Smooth muscle cell (in vitro differentiated cells): ENCODE results near the gene PXDC1. TPM values are rescaled to one million over a fixed set of nuclear protein-coding genes. Genes with fewer than 3 reads are reported as not detected.
A peak's percentile ranks its signal among the peaks of the same experiment; 100 is the strongest.

ENCODE experiments used
- DNase-seq: peaks from one replicate; lab custom pipeline; 2025; ENCODE audit not compliant: unreplicated experiment; lab: John Stamatoyannopoulos, UW
- H2AFZ ChIP-seq: fragments of 200-600 bp; sonication (generic); 2 replicates; pipeline ENCODE4 v1.6.0; 2016; ENCODE audit warnings: antibody characterized with exemption, low read depth, mild to moderate bottlenecking
- H3F3A ChIP-seq: fragments of 200-600 bp; sonication (generic); 2 replicates; pipeline ENCODE4 v1.6.0; 2017; ENCODE audit warnings: antibody characterized with exemption, low read depth
- H3K27ac ChIP-seq: fragments of 200-600 bp; sonication (generic); 2 replicates; pipeline ENCODE4 v1.5.1; 2016; ENCODE audit warnings: low read depth, mild to moderate bottlenecking
- H3K27me3 ChIP-seq: fragments of 200-600 bp; sonication (generic); 2 replicates; pipeline ENCODE4 v1.6.1; 2016; ENCODE audit warnings: low read depth, mild to moderate bottlenecking
- H3K36me3 ChIP-seq: fragments of 200-600 bp; sonication (generic); 2 replicates; pipeline ENCODE4 v1.5.1; 2016; ENCODE audit warnings: low read depth
- H3K4me1 ChIP-seq: fragments of 200-600 bp; sonication (generic); 2 replicates; pipeline ENCODE4 v1.5.1; 2016; ENCODE audit warnings: low read depth
- H3K4me2 ChIP-seq: fragments of 200-600 bp; sonication (generic); 2 replicates; pipeline ENCODE4 v1.6.0; 2016; ENCODE audit warnings: mild to moderate bottlenecking
- H3K4me3 ChIP-seq: fragments of 200-600 bp; sonication (generic); 2 replicates; pipeline ENCODE4 v1.5.1; 2016; ENCODE audit warnings: mild to moderate bottlenecking
- H3K79me2 ChIP-seq: fragments of 200-600 bp; sonication (generic); 2 replicates; pipeline ENCODE4 v1.6.0; 2016; ENCODE audit warnings: low read depth, mild to moderate bottlenecking
- H3K9ac ChIP-seq: fragments of 200-600 bp; sonication (generic); 2 replicates; pipeline ENCODE4 v1.6.0; 2016; ENCODE audit warnings: low read depth
- H3K9me3 ChIP-seq: fragments of 200-600 bp; sonication (generic); replicated peaks from 2 replicates; pipeline ENCODE4 v1.5.1; 2016; ENCODE audit warnings: low read depth
- H4K20me1 ChIP-seq: fragments of 200-600 bp; sonication (generic); 2 replicates; pipeline ENCODE4 v1.6.0; 2016; ENCODE audit warnings: low read depth
- WGBS: methylation state at CpG from one replicate; pipeline ENCODE4 v1.1.7; 2016; ENCODE audit warnings: low lambda C conversion rate; 5-methylcytosine and 5-hydroxymethylcytosine counted together
- polyA plus RNA-seq: library from polyadenylated mRNA; unstranded; fragments of >200 nt; fragmentation: Nextera tagmentation; extraction: Ambion mirVana; gene quantifications from 2 replicates; pipeline ENCODE4 v1.2.1, GENCODE V29; 2016
- total RNA-seq: library from RNA; depleted of rRNA; stranded (reverse); fragments of >200 nt; gene quantifications from 2 replicates; pipeline ENCODE4 v1.2.3, GENCODE V29; 2014
- TF ChIP-seq, protein P1 (sequence below): fragments of 200-600 bp; sonication (generic); IDR thresholded peaks from 2 replicates; pipeline ENCODE4 v1.5.1; 2017; ENCODE audit warnings: borderline replicate concordance, mild to moderate bottlenecking, antibody characterized with exemption; ENCODE audit not compliant: insufficient read depth, poor library complexity, severe bottlenecking

Gene PXDC1
- total and polyA plus RNA-seq, 2 experiments from 2014 or later, result 49.1 to 78.6 TPM

DNA sequence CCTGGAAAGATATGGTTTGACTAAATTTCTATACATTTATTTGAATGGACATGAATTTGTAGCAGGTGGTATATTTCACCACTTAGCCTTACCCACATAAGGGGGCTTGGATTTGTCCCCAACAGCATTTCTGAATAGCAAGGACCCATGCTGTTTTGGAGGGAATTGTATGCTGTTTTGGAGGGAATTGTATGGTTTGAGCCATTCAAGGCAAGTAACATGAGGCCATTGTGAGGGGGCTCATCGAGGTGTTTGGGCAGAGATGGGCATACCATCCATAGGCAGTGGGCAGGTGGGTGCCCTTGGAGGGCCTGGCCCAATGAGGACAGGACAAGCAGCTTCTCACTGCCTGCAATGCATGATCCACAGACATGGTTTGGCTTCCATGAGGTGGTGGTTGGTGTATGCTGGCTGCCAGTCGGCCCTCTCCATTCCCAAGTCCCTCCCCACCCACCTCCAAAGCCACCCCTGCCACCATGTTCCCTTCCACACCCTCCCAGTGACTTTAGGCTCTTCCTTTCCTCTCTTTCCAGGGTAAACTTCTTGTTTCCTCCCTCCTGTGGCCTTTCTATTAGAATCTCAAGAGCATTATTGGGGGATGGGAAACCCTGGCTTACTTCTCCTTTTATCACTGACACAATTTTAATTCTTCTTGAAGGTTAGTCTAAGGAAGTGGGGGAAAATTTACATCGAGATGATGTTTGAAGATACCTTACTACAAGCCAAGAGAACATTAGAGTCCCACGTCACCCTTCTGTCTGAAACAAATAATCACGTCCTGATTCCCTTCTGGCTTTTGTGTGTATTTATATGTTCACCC is 13.2 kb upstream of the PXDC1 start:
- H3K36me3 ChIP-seq, result no peaks in the 10 kb centered on the region
- H3K27me3 ChIP-seq, result no peaks in the 10 kb centered on the region
- peaks cover 14% of the 10 kb centered on the region for H3F3A ChIP-seq
- TF ChIP-seq, protein P1, sequence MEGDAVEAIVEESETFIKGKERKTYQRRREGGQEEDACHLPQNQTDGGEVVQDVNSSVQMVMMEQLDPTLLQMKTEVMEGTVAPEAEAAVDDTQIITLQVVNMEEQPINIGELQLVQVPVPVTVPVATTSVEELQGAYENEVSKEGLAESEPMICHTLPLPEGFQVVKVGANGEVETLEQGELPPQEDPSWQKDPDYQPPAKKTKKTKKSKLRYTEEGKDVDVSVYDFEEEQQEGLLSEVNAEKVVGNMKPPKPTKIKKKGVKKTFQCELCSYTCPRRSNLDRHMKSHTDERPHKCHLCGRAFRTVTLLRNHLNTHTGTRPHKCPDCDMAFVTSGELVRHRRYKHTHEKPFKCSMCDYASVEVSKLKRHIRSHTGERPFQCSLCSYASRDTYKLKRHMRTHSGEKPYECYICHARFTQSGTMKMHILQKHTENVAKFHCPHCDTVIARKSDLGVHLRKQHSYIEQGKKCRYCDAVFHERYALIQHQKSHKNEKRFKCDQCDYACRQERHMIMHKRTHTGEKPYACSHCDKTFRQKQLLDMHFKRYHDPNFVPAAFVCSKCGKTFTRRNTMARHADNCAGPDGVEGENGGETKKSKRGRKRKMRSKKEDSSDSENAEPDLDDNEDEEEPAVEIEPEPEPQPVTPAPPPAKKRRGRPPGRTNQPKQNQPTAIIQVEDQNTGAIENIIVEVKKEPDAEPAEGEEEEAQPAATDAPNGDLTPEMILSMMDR, result no peak
- no peak overlapping the region for H2AFZ ChIP-seq
- peaks cover 3% of the 10 kb centered on the region for H3K4me1 ChIP-seq
- H4K20me1 ChIP-seq, result no peaks in the 10 kb centered on the region
- WGBS, result 89% methylated on average over 5 of the region's 5 CpGs
- no peak overlapping the region for H3K9ac ChIP-seq
- H3K4me2 ChIP-seq, result no peak overlapping the region
- no peaks in the 10 kb centered on the region for H3K79me2 ChIP-seq
- H3K27ac ChIP-seq, result peak overlapping the region; percentile 78
- DNase-seq, result no peak
- no peak overlapping the region for H3K4me3 ChIP-seq
- no peaks in the 10 kb centered on the region for H3K9me3 ChIP-seq

DNA sequence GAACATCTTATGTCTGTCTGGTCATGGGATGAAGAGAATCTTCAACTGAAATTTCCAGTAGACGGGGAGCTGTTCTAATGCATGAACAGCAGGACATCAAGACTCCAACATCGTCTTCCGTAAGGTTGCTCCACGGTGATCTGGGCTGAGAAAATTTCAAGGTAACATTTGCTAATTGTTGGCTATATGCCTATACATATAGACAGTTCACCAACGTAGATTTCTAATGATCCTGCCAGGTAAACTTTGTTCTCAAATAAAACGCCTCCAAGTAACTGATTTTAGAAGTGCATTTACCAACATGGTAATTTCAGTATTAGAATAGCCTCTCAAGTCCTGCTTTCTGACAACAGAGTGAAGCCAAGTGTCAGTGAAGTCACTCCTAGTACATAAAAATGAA is 11.3 kb upstream of the PXDC1 start:
- Histone ChIP-seq H3K79me2 (no peaks in the 10 kb centered on the region), H3K36me3 (no peaks in the 10 kb centered on the region), H3K27me3 (no peaks in the 10 kb centered on the region), H3F3A (peaks cover 21% of the 10 kb centered on the region), H3K9me3 (no peaks in the 10 kb centered on the region), H2AFZ (no peak overlapping the region), H4K20me1 (no peaks in the 10 kb centered on the region), H3K27ac (no peak overlapping the region), H3K4me1 (peaks cover 3% of the 10 kb centered on the region), H3K9ac (no peak overlapping the region), H3K4me3 (no peak overlapping the region), H3K4me2 (no peak overlapping the region)
- 88% methylated on average over 6 of the region's 6 CpGs for WGBS
- TF ChIP-seq, protein P1, result no peak
- DNase-seq, result no peak

DNA sequence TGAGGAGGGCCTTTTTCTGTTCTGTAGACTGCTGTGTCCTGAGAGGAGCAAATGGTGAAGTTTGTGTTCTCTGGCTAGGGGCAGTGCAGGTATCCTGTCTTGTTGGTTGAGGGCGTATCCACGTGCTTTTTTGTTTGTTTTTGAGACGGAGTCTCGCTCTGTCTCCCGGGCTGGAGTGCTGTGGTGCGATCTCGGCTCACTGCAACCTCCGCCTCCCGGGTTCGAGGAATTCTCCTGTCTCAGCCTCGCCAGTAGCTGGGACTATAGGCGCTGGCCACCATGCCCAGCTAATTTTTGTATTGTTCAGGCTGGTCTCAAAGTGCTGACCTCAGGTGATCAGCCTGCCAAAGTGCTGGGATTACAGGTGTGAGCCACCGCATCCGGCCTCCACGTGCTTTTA is 10.8 kb upstream of the PXDC1 start:
- H3K27ac ChIP-seq, result no peak overlapping the region
- H3K4me3 ChIP-seq, result no peak overlapping the region
- TF ChIP-seq, protein P1, result no peak
- H3K27me3 ChIP-seq, result no peaks in the 10 kb centered on the region
- no peaks in the 10 kb centered on the region for H3K36me3 ChIP-seq
- peaks cover 3% of the 10 kb centered on the region for H3K4me1 ChIP-seq
- WGBS, result 90% methylated on average over 15 of the region's 15 CpGs
- DNase-seq, result no peak
- no peaks in the 10 kb centered on the region for H3K79me2 ChIP-seq
- H2AFZ ChIP-seq, result no peak overlapping the region
- peaks cover 21% of the 10 kb centered on the region for H3F3A ChIP-seq
- no peaks in the 10 kb centered on the region for H3K9me3 ChIP-seq
- no peak overlapping the region for H3K4me2 ChIP-seq
- no peak overlapping the region for H3K9ac ChIP-seq
- H4K20me1 ChIP-seq, result no peaks in the 10 kb centered on the region

DNA sequence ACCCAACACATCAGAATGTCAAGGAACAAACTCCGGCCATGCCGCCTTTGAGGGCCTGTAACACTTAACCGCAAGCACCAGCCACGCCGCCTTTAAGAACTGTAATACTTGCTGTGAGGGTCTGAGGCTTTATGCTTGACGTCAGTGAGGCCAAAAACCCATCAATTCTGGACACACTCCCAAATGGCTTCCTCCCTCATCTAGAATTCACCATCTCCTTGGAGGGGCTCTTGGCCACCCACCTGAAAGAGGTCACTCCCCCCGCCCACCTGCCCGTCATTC is 10.4 kb upstream of the PXDC1 start:
- Histone ChIP-seq H3K4me2 (no peak overlapping the region), H4K20me1 (no peaks in the 10 kb centered on the region), H3K79me2 (no peaks in the 10 kb centered on the region), H3K9ac (no peak overlapping the region), H3F3A (peaks cover 18% of the 10 kb centered on the region), H2AFZ (no peak overlapping the region), H3K4me3 (no peak overlapping the region), H3K4me1 (peaks cover 3% of the 10 kb centered on the region), H3K36me3 (no peaks in the 10 kb centered on the region), H3K27ac (no peak overlapping the region), H3K27me3 (no peaks in the 10 kb centered on the region), H3K9me3 (no peaks in the 10 kb centered on the region)
- over 99% methylated on average over 8 of the region's 8 CpGs for WGBS
- TF ChIP-seq, protein P1, result no peak
- DNase-seq, result no peak
